Neural progenitor cell (in vitro differentiated cells): Measurements from ENCODE around the gene SLC18A3. TPM values are rescaled to one million over a fixed set of nuclear protein-coding genes. Genes with fewer than 3 reads are reported as not detected.
A peak's percentile ranks its signal among the peaks of the same experiment; 100 is the strongest.

Source experiments
- DNase-seq: peaks from one replicate; pipeline ENCODE4 v3.0.0-alpha.2; 2016; ENCODE audit warnings: low spot score
- H2AFZ ChIP-seq: fragments of 200-600 bp; sonication (generic); replicated peaks from 2 replicates; pipeline ENCODE4 v1.6.1; 2016; ENCODE audit warnings: antibody characterized with exemption
- H3F3A ChIP-seq: fragments of 200-600 bp; sonication (generic); 2 replicates; pipeline ENCODE4 v1.6.1; 2016; ENCODE audit warnings: antibody characterized with exemption, low read depth
- H3K27ac ChIP-seq: fragments of 200-600 bp; sonication (generic); 2 replicates; pipeline ENCODE4 v1.5.1; 2016; ENCODE audit warnings: mild to moderate bottlenecking
- H3K27me3 ChIP-seq: fragments of 200-600 bp; sonication (generic); 2 replicates; pipeline ENCODE4 v1.6.1; 2016; ENCODE audit warnings: mild to moderate bottlenecking, moderate library complexity
- H3K36me3 ChIP-seq: fragments of 200-600 bp; sonication (generic); 2 replicates; pipeline ENCODE4 v1.5.1; 2016
- H3K4me1 ChIP-seq: fragments of 200-600 bp; sonication (generic); 2 replicates; pipeline ENCODE4 v1.6.1; 2016; ENCODE audit warnings: mixed run types
- H3K4me2 ChIP-seq: fragments of 200-600 bp; sonication (generic); 2 replicates; pipeline ENCODE4 v1.6.1; 2016
- H3K4me3 ChIP-seq: fragments of 200-600 bp; sonication (generic); 2 replicates; pipeline ENCODE4 v1.5.1; 2016
- H3K79me2 ChIP-seq: fragments of 200-600 bp; sonication (generic); 2 replicates; pipeline ENCODE4 v1.6.1; 2016; ENCODE audit warnings: low read depth
- H3K9ac ChIP-seq: fragments of 200-600 bp; sonication (generic); 2 replicates; pipeline ENCODE4 v1.6.1; 2016
- H3K9me3 ChIP-seq: fragments of 200-600 bp; sonication (generic); 2 replicates; pipeline ENCODE4 v1.5.1; 2016; ENCODE audit warnings: low read depth
- H4K20me1 ChIP-seq: fragments of 200-600 bp; sonication (generic); 2 replicates; pipeline ENCODE4 v1.6.1; 2016; ENCODE audit warnings: low read depth
- H3K27ac Mint-ChIP-seq: 3 replicates; pipeline ENCODE4 v1.8.0; 2021; ENCODE audit warnings: mixed read lengths
- H3K27me3 Mint-ChIP-seq: 2 replicates; pipeline ENCODE4 v1.8.0; 2022; ENCODE audit warnings: low read depth, mild to moderate bottlenecking, inconsistent platforms, moderate library complexity, mixed read lengths; ENCODE audit not compliant: insufficient read depth
- H3K36me3 Mint-ChIP-seq: 3 replicates; pipeline ENCODE4 v1.8.0; 2021; ENCODE audit warnings: mixed read lengths
- H3K4me1 Mint-ChIP-seq: 3 replicates; pipeline ENCODE4 v1.8.0; 2021; ENCODE audit warnings: mixed read lengths
- H3K4me3 Mint-ChIP-seq: 3 replicates; pipeline ENCODE4 v1.8.0; 2021; ENCODE audit warnings: mild to moderate bottlenecking, moderate library complexity, mixed read lengths
- H3K9me3 Mint-ChIP-seq: 3 replicates; pipeline ENCODE4 v1.8.0; 2020; ENCODE audit warnings: mixed read lengths
- CTCF ChIP-seq: fragments of 200-600 bp; sonication (generic); IDR thresholded peaks from 2 replicates; pipeline ENCODE4 v1.5.1; 2017; ENCODE audit warnings: antibody characterized with exemption, mild to moderate bottlenecking
- EZH2 ChIP-seq: fragments of 200-600 bp; sonication (generic); IDR thresholded peaks from 2 replicates; pipeline ENCODE4 v1.6.1; 2017; ENCODE audit warnings: antibody characterized with exemption, mild to moderate bottlenecking, moderate library complexity
- EZH2phosphoT487 ChIP-seq: fragments of 200-600 bp; sonication (generic); IDR thresholded peaks from 2 replicates; pipeline ENCODE4 v1.6.1; 2017; ENCODE audit warnings: antibody characterized with exemption
- total RNA-seq: library from RNA; depleted of rRNA; stranded (reverse); fragments of >200 nt; gene quantifications from 2 replicates; pipeline ENCODE4 v1.2.3, GENCODE V29; 2015; ENCODE audit warnings: low replicate concordance

SLC18A3 gene
- total RNA-seq, 1 donor from 2014 or later, result not detected

DNA sequence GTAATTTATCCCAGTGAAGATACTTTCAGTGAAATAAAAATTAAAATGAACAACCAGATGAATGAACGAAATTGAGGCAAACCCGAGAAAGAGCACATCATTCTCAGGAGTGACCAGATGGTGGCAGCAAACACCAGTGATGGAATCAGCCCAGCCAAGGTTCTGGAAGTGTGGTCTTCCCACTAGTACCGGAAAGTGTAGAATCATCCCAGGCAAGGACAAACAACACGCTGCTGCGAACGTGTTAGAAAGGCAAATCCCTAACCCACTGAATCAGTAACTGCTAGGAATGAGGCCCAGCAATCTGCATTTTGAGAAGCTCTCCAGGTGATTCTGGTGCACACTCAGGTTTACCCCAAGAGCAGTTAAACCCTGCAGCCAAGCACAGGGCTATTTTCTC lies 15.5 kb upstream of the SLC18A3 start:
- TF ChIP-seq EZH2phosphoT487, result no peak
- TF ChIP-seq CTCF, result peak; percentile 86
- TF ChIP-seq EZH2, result no peak
- H3K9ac ChIP-seq, result no peak overlapping the region
- no peaks in the 10 kb centered on the region for H3K79me2 ChIP-seq
- Mint-ChIP-seq H3K4me3 (no peak overlapping the region), H3K4me1 (peaks cover 5% of the 10 kb centered on the region), H3K9me3 (no peaks in the 10 kb centered on the region), H3K27me3 (peaks cover 9% of the 10 kb centered on the region), H3K27ac (no peak overlapping the region), H3K36me3 (no peaks in the 10 kb centered on the region)
- no peak overlapping the region for H3K4me2 ChIP-seq
- no peak overlapping the region for H2AFZ ChIP-seq
- H3F3A ChIP-seq, result no peaks in the 10 kb centered on the region
- no peaks in the 10 kb centered on the region for H3K36me3 ChIP-seq
- no peak overlapping the region for H3K27ac ChIP-seq
- no peak overlapping the region for H3K4me3 ChIP-seq
- H4K20me1 ChIP-seq, result no peaks in the 10 kb centered on the region
- no peaks in the 10 kb centered on the region for H3K4me1 ChIP-seq
- DNase-seq, result peak; percentile 77
- H3K9me3 ChIP-seq, result no peaks in the 10 kb centered on the region
- H3K27me3 ChIP-seq, result no peaks in the 10 kb centered on the region

GRCh38 chr10:49595003-49595712 lies 15.0 kb upstream of the SLC18A3 start:
- no peak overlapping the region for H2AFZ ChIP-seq
- H3K4me3 ChIP-seq, result no peak overlapping the region
- Mint-ChIP-seq H3K27ac (no peak overlapping the region), H3K36me3 (no peaks in the 10 kb centered on the region), H3K9me3 (no peaks in the 10 kb centered on the region), H3K27me3 (peaks cover 9% of the 10 kb centered on the region), H3K4me3 (no peak overlapping the region), H3K4me1 (peaks cover 5% of the 10 kb centered on the region)
- H3K36me3 ChIP-seq, result no peaks in the 10 kb centered on the region
- no peaks in the 10 kb centered on the region for H3K27me3 ChIP-seq
- H3K9me3 ChIP-seq, result no peaks in the 10 kb centered on the region
- no peak overlapping the region for H3K9ac ChIP-seq
- no peaks in the 10 kb centered on the region for H3F3A ChIP-seq
- no peak overlapping the region for H3K4me2 ChIP-seq
- DNase-seq, result no peak
- H4K20me1 ChIP-seq, result no peaks in the 10 kb centered on the region
- H3K79me2 ChIP-seq, result no peaks in the 10 kb centered on the region
- no peak overlapping the region for H3K27ac ChIP-seq
- no peak for TF ChIP-seq EZH2
- TF ChIP-seq CTCF, result no peak
- TF ChIP-seq EZH2phosphoT487, result no peak
- H3K4me1 ChIP-seq, result no peaks in the 10 kb centered on the region

DNA sequence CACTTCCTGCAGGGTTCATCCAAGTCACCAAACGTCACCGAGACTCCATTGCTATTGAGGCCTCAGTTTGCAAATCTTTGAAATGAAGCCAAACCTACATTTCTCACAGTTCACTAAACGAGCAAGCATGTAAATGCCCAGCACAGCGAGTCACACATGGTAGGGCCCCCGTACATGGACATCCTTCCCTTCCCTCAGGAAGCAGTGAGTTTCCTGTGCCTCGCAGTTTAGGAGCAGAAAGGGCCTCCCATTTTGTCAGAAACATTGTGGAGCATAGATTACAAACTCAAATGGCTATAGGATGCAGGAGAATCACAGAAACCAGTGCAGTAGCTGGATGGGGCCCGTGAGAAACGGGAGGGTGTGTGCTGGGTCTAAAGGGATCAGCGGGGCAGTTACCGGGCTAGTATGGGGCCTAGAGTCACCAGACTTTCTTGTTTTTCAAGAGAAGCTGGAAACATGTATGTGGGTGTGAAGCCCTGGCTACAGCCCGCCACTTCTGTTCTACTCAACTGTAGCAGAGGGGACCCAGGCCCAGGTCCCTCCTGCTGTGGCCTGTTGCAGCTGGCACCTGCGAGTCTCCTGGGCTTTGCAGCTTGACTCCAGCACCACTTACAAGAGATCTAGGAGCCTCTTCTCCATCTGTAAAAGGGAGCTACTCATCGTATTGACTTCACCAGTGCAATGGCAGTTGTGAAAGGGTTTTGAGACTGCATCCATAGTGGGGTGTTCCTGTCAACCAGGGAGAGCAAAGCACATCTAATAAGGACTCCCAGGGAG lies 14.2 kb upstream of the SLC18A3 start:
- H2AFZ ChIP-seq, result no peak overlapping the region

More for the DNA sequence above, 14.2 kb upstream of the SLC18A3 start:
- no peaks in the 10 kb centered on the region for H3K79me2 ChIP-seq
- H3K36me3 Mint-ChIP-seq, result no peaks in the 10 kb centered on the region
- no peaks in the 10 kb centered on the region for H3K9me3 ChIP-seq
- H3K4me3 Mint-ChIP-seq, result peak overlapping the region; percentile 10
- no peaks in the 10 kb centered on the region for H4K20me1 ChIP-seq
- H3K9me3 Mint-ChIP-seq, result no peaks in the 10 kb centered on the region
- H3K4me1 ChIP-seq, result no peaks in the 10 kb centered on the region
- H3F3A ChIP-seq, result no peaks in the 10 kb centered on the region
- H3K27me3 ChIP-seq, result no peaks in the 10 kb centered on the region
- H3K4me3 ChIP-seq, result no peak overlapping the region
- no peak overlapping the region for H3K9ac ChIP-seq
- H3K27me3 Mint-ChIP-seq, result peaks cover 14% of the 10 kb centered on the region
- no peak overlapping the region for H3K27ac ChIP-seq
- H3K4me1 Mint-ChIP-seq, result peaks cover 5% of the 10 kb centered on the region
- no peak overlapping the region for H3K4me2 ChIP-seq
- H3K27ac Mint-ChIP-seq, result no peak overlapping the region
- no peak for TF ChIP-seq EZH2
- TF ChIP-seq EZH2phosphoT487, result no peak
- TF ChIP-seq CTCF, result no peak
- no peak for DNase-seq
- no peaks in the 10 kb centered on the region for H3K36me3 ChIP-seq
